HS-27A (cell line): Measurements from ENCODE around the gene UNC5B.
"Not testable (repeated sequence)": the region's sequence is repeated elsewhere in the genome, so short reads cannot be mapped to it uniquely, and the experiment has no call there.

Experiments
- DNase-seq: peaks from one replicate; pipeline ENCODE4 v3.0.0-alpha.2; 2012; ENCODE audit warnings: low read depth, missing footprints

UNC5B gene

DNA sequence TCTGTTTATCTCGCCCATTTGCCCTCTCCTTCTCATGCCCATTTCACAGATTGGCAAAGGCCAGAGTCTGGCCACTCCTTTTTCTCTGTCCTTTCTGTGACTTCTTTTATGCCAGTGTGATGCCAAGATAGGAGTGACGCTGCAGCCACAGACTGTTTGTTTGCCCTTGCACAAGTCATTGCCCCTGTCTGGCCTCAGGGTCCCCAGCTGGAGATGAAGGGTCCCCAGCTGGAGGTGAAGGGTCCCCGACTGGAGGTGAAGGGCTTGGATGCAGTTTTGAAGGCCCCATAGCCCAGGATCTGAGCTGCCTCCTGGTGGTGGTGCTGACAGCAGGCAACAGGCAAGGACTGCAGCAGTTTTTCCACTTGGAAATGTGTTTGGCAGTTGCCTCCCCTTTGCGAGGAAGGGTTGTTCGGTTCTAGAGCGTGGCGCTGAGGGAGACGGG lies 55.9 kb downstream of the UNC5B start:
- DNase-seq = no peak

- no peak for DNase-seq
Observed at GRCh38 chr10:71268758-71269157, 56.4 kb downstream of the UNC5B start.

GRCh38 chr10:71269301-71270288 lies 57.2 kb downstream of the UNC5B start:
- DNase-seq = no peak

- DNase-seq = peak; percentile 3
Observed at GRCh38 chr10:71270301-71271220, 58.2 kb downstream of the UNC5B start.

DNA sequence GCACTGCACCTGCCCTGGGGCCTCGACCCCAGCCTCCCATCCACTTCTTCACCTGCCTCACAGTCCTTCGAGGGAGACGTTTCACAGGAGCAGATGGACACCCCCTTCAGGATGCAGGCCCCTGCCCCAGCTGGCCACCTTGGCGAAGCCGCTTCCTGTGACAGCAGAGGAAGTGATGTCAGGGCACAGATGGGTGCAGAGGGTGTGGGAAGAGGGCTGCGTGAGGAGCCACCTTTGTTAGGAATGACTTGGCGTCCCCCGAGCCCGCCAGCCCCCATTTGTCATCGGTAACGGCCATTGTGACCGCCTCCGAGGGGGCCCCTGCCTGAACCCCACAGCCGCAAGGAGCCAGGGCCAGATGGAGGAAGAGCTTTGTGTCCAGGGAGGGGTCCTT lies 59.3 kb downstream of the UNC5B start:
- no peak for DNase-seq

GRCh38 chr10:71272056-71272771 lies 59.8 kb downstream of the UNC5B start:
- DNase-seq = no peak

- not testable (repeated sequence) for DNase-seq
Observed at GRCh38 chr10:71272974-71273373, 60.6 kb downstream of the UNC5B start.

DNA sequence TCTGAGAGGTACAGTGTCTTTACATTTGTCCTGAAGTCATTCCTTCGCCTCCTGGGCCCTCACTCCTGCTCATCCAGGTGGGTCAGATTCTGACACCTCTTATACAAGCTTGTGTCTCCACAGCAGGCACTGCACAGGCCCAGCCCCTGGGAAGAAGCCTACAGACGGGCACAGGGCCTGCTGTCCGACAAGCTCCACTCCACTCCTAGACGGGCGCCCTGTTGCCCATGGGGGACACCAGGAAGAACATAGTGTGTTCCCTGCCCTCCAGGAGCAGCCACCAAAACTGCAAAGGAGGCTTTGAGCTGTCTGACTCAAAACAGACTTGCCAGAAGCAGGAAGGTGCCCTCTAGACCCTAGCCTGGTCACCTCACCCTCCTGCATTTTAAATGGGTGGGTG lies 61.1 kb downstream of the UNC5B start:
- DNase-seq = no peak

DNA sequence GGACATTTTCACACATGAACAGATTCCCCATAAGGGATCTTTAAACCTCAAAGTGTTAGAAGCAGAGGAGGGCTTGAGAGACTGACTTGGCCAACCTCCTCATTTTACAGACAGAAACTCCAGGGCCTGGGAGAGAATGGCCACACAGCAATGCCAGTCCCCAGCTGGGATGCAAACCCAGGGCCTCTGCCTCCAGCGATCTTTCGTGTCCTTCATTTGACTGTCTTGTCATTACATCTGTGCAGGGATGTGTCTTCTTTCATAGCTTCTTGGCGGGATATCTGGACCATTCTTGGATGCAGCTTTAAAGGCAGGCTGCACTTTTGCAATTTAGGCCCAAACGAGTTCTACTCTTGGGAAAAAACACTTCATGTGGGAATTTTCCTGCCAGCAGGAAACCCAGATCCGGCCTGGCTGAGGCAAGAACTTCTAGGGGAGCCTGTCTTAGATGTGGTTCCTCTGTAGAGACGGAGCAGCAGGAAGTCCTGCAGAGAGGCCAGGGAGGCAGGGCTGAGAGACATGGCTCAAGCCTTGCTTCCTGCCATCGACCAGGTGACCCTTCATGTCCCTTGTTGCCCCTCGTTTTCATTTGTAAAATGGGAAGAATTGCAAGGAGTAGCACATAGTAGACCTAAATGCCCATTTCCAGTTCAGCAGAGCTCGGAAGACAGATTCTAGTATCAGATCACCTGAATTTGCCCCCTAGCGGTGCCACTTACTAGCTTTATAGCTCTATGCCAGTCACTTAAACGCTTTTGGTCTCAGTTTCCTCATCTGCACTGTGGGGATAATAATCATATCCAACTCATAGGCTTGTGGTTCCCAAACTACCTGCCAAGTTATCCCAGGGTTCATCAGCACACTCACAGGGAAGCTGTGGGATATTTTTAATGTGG lies 62.8 kb downstream of the UNC5B start:
- no peak for DNase-seq

GRCh38 chr10:71276873-71277272 lies 64.5 kb downstream of the UNC5B start:
- no peak for DNase-seq

DNA sequence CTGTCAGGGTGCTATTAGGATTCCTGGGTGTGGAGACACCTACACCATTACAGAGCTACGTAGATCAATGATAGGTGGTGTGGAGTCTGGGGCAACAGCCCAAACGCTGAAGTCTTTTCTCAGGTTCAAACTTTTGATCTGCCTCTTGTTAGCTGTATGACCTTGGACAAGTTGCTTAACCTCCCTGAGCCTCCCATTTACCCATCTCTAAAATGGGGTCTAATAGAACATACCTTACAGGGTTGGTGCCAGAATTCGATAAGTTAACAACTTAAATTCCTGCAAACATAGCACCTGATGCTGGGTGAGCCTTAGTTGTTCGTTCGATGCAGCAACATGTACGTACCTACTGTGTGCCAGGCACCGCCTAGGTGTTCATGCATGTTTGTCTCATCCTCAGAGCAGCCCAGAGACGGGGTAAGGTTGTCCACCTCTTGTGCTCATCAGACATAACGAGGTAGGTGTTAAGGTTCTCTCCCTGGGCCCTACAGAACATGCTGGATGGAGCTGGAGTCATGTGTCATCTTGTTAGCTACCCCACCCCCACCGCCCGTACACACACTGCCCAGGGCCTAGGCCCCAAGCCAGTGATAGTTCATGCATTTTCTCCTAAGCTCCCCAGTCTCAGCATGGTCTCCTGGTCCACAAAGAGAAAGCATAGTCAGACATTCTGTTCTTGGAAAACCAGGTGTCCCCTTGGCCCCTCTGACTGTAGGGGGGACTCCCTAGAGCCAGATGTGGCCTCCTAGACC lies 65.7 kb downstream of the UNC5B start:
- no peak for DNase-seq

- DNase-seq = no peak
Observed at GRCh38 chr10:71278691-71279588, 66.6 kb downstream of the UNC5B start.

DNA sequence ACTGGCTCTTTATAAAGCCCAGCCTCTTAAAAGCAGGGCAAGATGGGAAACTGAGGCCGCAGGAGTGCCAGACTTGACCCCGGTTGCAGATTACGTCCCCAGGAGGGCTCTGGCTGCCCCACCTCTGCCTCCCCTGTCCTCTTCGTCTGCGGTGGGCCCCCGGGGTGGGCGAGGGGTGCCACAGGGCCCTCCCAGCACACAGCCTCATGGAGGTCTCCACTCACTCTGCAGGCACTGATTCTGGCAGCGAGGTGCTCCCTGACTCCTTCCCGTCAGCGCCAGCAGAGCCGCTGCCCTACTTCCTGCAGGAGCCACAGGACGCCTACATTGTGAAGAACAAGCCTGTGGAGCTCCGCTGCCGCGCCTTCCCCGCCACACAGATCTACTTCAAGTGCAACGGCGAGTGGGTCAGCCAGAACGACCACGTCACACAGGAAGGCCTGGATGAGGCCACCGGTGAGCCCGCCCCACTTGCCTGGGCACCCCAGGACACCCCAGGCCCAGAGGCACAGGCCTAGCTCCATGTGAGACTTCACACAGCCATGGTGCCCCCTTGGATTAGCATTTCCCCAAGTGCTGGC lies 67.3 kb downstream of the UNC5B start:
- DNase-seq = no peak

GRCh38 chr10:71280216-71280615 lies 67.8 kb downstream of the UNC5B start:
- no peak for DNase-seq

DNA sequence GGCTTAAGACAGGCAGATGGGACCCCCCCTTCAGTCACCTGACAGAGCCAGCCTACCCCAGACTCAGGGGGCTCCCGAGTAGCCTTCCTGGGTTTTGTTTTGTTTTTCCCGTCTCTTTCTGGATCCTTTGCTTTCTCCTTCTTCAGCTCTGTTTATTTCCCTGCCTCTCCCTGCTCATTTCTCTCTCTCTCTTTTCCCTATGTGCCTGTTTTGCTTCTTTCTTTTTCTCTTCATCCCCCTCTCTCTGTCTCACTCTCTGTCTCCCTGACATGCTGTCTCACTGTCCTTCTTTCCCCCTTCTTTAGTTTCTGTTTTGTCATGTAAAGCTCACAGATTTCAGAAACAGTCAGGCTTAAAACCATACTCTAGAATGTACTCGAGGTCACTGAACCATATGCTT lies 68.5 kb downstream of the UNC5B start:
- no peak for DNase-seq

GRCh38 chr10:71281646-71282322 lies 69.4 kb downstream of the UNC5B start:
- no peak for DNase-seq

DNA sequence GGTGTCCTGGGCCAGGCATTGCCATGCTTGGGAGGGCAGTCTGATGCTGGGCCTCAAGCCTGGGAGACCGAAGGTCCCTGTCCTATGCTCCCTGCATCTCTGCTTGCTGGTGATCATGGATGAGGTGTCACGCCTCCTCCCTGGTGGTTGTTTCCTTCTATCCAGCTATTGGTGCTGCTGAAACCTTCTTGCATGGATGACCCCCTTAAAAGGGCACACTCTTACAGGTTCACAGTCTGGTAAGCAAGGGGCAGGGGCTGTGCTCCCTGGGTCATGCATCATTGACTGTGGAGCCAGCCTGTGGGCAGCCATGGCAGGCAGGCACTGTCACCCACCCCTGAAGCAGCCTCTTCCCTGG lies 69.9 kb downstream of the UNC5B start:
- no peak for DNase-seq

DNA sequence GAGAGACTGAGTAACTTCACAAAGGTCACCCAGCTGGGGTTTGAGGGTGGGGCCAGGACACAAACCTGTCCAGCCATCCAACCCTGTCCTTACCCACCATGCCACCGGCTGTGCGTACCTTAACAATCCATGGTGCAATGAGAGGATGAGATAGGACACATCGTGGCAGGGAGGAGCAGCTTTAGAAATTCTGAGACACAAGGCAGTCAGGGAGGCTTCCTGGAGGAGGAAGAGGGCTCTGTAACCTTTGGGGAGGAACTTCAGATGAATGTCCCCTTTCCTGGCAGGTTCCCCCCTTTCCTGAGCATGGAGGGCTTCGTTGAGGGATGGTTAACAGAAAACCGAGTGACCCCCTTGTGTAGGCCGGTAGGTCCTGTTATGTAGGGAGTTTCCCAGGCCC lies 71.0 kb downstream of the UNC5B start:
- no peak for DNase-seq
